Measurements from ENCODE around the gene TRIM47. TPM values are rescaled to one million over a fixed set of nuclear protein-coding genes. Genes with fewer than 3 reads are reported as not detected.

TRIM47 gene
- total and polyA plus RNA-seq, 2 of the 13 experiments (the other 11 are each of a cell fraction or from before 2014, with no cell fraction given), result 33.5 to 82.0 TPM

DNA sequence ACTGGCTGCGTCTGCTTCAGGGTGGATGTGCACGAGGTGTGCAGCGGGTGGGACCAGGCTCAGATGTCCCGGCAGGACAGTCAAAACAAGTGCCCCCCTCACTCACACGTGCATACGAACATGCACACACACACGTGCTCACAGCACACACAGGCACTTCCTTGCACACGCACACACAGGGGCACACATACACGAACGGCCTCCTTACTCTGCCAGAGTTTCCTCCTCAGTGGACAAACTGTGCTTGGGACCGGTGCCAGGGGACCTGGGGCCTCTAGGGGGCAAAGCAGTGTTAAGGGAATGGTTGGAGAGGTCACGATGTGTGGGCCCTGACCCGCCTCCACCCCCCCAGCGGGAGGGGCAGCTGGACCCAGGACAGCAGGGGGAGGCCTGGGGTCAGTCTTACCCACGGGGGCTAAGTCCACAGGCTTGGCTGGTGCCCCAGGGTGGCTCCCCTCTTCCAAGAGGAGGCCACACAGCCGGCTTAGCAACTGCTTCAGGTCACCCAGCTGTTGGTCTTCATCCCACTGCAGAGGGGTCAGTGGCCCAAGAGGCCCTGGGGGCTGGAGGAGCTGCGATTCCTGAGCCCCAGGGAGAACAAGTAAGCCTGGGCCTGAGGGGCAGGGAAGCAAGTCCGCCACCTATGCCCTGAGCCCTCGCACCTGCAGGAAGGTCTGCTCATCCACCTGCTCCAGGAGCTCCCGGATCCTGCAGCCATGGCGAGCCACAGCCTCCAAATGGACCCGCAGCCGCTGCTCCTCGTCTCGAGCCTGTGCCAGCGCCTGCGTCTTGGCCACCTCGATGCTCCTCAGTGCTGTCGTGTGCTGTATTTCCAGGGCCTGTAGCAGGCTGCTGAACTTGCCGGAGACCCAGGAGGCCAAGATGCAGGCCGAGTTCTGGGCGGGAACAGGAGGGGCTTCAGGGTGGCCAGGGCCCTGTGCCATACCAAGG is 13.5 kb upstream of the TRIM47 start (continued):
- TF ChIP-seq, protein P1, sequence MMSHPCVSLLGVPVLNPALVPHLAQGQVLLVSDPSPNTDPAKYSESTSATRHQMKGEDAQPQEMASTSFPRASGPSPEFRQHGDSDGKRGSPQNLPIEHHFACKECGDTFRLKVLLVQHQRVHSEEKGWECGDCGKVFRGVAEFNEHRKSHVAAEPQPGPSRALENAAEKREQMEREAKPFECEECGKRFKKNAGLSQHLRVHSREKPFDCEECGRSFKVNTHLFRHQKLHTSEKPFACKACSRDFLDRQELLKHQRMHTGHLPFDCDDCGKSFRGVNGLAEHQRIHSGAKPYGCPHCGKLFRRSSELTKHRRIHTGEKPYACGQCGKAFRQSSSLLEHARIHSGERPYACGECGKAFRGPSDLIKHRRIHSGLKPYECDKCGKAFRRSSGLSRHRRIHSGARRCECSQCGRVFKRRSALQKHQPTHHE (CRISPR knock-in tag; IDR thresholded peaks at IDR 0.05; ENCODE audit: borderline replicate concordance), result peak; percentile 58; the same call in 1 of the 2 replicates
- no peak for TF ChIP-seq ZNF235 (CRISPR knock-in tag; IDR thresholded peaks at IDR 0.05; ENCODE audit: borderline replicate concordance)
- TF ChIP-seq, protein P2, sequence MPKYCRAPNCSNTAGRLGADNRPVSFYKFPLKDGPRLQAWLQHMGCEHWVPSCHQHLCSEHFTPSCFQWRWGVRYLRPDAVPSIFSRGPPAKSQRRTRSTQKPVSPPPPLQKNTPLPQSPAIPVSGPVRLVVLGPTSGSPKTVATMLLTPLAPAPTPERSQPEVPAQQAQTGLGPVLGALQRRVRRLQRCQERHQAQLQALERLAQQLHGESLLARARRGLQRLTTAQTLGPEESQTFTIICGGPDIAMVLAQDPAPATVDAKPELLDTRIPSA (CRISPR knock-in tag; IDR thresholded peaks at IDR 0.05; ENCODE audit: borderline replicate concordance), result no peak
- peak; percentile 10; the same call in 1 of the 3 replicates for TF ChIP-seq MXI1 (IDR thresholded peaks at IDR 0.05; ENCODE audit: borderline replicate concordance, low read depth, low read length)
- TF ChIP-seq SNRNP70 (IDR thresholded peaks at IDR 0.05; ENCODE audit: low read depth, low read length), result no peak
- TF ChIP-seq, protein P3, sequence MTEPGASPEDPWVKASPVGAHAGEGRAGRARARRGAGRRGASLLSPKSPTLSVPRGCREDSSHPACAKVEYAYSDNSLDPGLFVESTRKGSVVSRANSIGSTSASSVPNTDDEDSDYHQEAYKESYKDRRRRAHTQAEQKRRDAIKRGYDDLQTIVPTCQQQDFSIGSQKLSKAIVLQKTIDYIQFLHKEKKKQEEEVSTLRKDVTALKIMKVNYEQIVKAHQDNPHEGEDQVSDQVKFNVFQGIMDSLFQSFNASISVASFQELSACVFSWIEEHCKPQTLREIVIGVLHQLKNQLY (CRISPR knock-in tag; IDR thresholded peaks at IDR 0.05), result 0 out of 2 replicates have a peak, but pooled peaks have one; percentile 61
- TF ChIP-seq DR1 (CRISPR knock-in tag; IDR thresholded peaks at IDR 0.05), result peak; percentile 62; the same call in 1 of the 2 replicates
- no peak for TF ChIP-seq HHEX (CRISPR knock-in tag; IDR thresholded peaks at IDR 0.05)
- peak; percentile 94 for TF ChIP-seq HNF4A (CRISPR knock-in tag; IDR thresholded peaks at IDR 0.05)
- no peak for TF ChIP-seq ZHX2 (IDR thresholded peaks at IDR 0.05; ENCODE audit: low read depth)
- TF ChIP-seq ZHX2 (CRISPR knock-in tag; IDR thresholded peaks at IDR 0.05; ENCODE audit: borderline replicate concordance), result peak; percentile 68; the same call in 1 of the 2 replicates
- TF ChIP-seq ZNF549 (CRISPR knock-in tag; IDR thresholded peaks at IDR 0.05), result no peak

Measured in HepG2 (cell line).